ENCODE results near the gene MRPL55.

The MRPL55 gene

GRCh38 chr1:228058949-228059633, 50.0 kb downstream of the MRPL55 start:
- Histone ChIP-seq H3K9me2 (replicated peaks; ENCODE audit: low read depth, low read length) (no peaks in the 10 kb centered on the region), H2AFZ (ENCODE audit: low read length) (no peak overlapping the region), H3K4me1 (ENCODE audit: insufficient read depth, low read length, poor library complexity, severe bottlenecking) (no peaks in the 10 kb centered on the region), H4K20me1 (ENCODE audit: insufficient read depth, low read length, poor library complexity, severe bottlenecking) (no peaks in the 10 kb centered on the region), H3K9me3 (ENCODE audit: insufficient read depth, low read depth, low read length) (no peaks in the 10 kb centered on the region; the same call in 1 of the 2 replicates), H3K4me2 (ENCODE audit: low read depth, low read length, poor library complexity, severe bottlenecking) (no peak overlapping the region), H3K27me3 (ENCODE audit: insufficient read depth, low read length, poor library complexity, severe bottlenecking) (no peaks in the 10 kb centered on the region), H3F3A (ENCODE audit: low read depth) (no peaks in the 10 kb centered on the region), H3K36me3 (ENCODE audit: insufficient read depth, low read length) (no peaks in the 10 kb centered on the region), H3K4me3 (ENCODE audit: low read length, poor library complexity, severe bottlenecking) (no peak overlapping the region), H3K79me2 (ENCODE audit: insufficient read depth, low read length) (no peaks in the 10 kb centered on the region), H3K9ac (ENCODE audit: low read depth, low read length, poor library complexity, severe bottlenecking) (no peak overlapping the region)
- TF ChIP-seq EZH2phosphoT487 (IDR thresholded peaks at IDR 0.05; ENCODE audit: borderline replicate concordance) (no peak), CTCF (conservative IDR thresholded peaks at IDR 0.05; ENCODE audit: low read length) (no peak)

GRCh38 chr1:228058172-228058948, 50.7 kb downstream of the MRPL55 start:
- H3K4me3 ChIP-seq (ENCODE audit: low read length, poor library complexity, severe bottlenecking): no peak overlapping the region
- no peaks in the 10 kb centered on the region; the same call in 1 of the 2 replicates for H3K9me3 ChIP-seq (ENCODE audit: insufficient read depth, low read depth, low read length)
- H3F3A ChIP-seq (ENCODE audit: low read depth): no peaks in the 10 kb centered on the region
- no peaks in the 10 kb centered on the region for H3K79me2 ChIP-seq (ENCODE audit: insufficient read depth, low read length)
- H3K9ac ChIP-seq (ENCODE audit: low read depth, low read length, poor library complexity, severe bottlenecking): no peak overlapping the region
- no peaks in the 10 kb centered on the region for H4K20me1 ChIP-seq (ENCODE audit: insufficient read depth, low read length, poor library complexity, severe bottlenecking)
- no peak overlapping the region for H3K4me2 ChIP-seq (ENCODE audit: low read depth, low read length, poor library complexity, severe bottlenecking)
- H3K4me1 ChIP-seq (ENCODE audit: insufficient read depth, low read length, poor library complexity, severe bottlenecking): no peaks in the 10 kb centered on the region
- no peak overlapping the region for H2AFZ ChIP-seq (ENCODE audit: low read length)
- no peaks in the 10 kb centered on the region for H3K36me3 ChIP-seq (ENCODE audit: insufficient read depth, low read length)
- no peaks in the 10 kb centered on the region for H3K27me3 ChIP-seq (ENCODE audit: insufficient read depth, low read length, poor library complexity, severe bottlenecking)
- TF ChIP-seq CTCF (conservative IDR thresholded peaks at IDR 0.05; ENCODE audit: low read length): no peak
- TF ChIP-seq EZH2phosphoT487 (IDR thresholded peaks at IDR 0.05; ENCODE audit: borderline replicate concordance): no peak
- no peaks in the 10 kb centered on the region for H3K9me2 ChIP-seq (replicated peaks; ENCODE audit: low read depth, low read length)
